H9 (cell line): ENCODE measurements around the gene CHCHD3. TPM values are rescaled to one million over a fixed set of nuclear protein-coding genes. Genes with fewer than 3 reads are reported as not detected.

Source experiments
- DNase-seq: peaks from one replicate; pipeline ENCODE4 v3.0.0-alpha.2; 2017
- H2AFZ ChIP-seq: one replicate; pipeline ENCODE4 v1.6.1; 2013; ENCODE audit warnings: mild to moderate bottlenecking, low read length, control low read depth, moderate library complexity
- H2AK5ac ChIP-seq: 2 replicates; pipeline ENCODE4 v1.6.1; 2013; ENCODE audit warnings: low read length, control low read depth, mixed read lengths; ENCODE audit not compliant: insufficient read length
- H2BK120ac ChIP-seq: one replicate; pipeline ENCODE4 v1.6.1; 2013; ENCODE audit warnings: low read depth, mild to moderate bottlenecking, low read length, control low read depth, inconsistent platforms; ENCODE audit not compliant: poor library complexity, severe bottlenecking
- H2BK12ac ChIP-seq: 2 replicates; pipeline ENCODE4 v1.6.1; 2013; ENCODE audit warnings: low read length, control low read depth, mixed read lengths, low read depth; ENCODE audit not compliant: insufficient read length
- H2BK15ac ChIP-seq: 2 replicates; pipeline ENCODE4 v1.6.1; 2013; ENCODE audit warnings: low read depth, low read length, control low read depth
- H2BK20ac ChIP-seq: one replicate; pipeline ENCODE4 v1.6.1; 2013; ENCODE audit warnings: low read depth, mild to moderate bottlenecking, low read length, control low read depth, inconsistent platforms; ENCODE audit not compliant: poor library complexity, severe bottlenecking
- H2BK5ac ChIP-seq: 2 replicates; pipeline ENCODE4 v1.6.1; 2013; ENCODE audit warnings: low read length, control low read depth, mixed read lengths; ENCODE audit not compliant: insufficient read length
- H3K14ac ChIP-seq: 2 replicates; pipeline ENCODE4 v1.6.1; 2013; ENCODE audit warnings: low read length, control low read depth; ENCODE audit not compliant: insufficient read depth
- H3K18ac ChIP-seq: 2 replicates; pipeline ENCODE4 v1.6.1; 2013; ENCODE audit warnings: low read depth, mild to moderate bottlenecking, mixed read lengths, low read length, control low read depth; ENCODE audit not compliant: insufficient read length
- H3K23ac ChIP-seq: 2 replicates; pipeline ENCODE4 v1.6.1; 2013; ENCODE audit warnings: low read length, control low read depth, mixed read lengths, low read depth; ENCODE audit not compliant: insufficient read length
- H3K23me2 ChIP-seq: 2 replicates; pipeline ENCODE4 v1.6.1; 2013; ENCODE audit warnings: low read depth, mild to moderate bottlenecking, mixed read lengths, low read length, control low read depth; ENCODE audit not compliant: insufficient read length, poor library complexity, severe bottlenecking
- H3K27ac ChIP-seq: 2 replicates; pipeline ENCODE4 v1.5.1; 2013; ENCODE audit warnings: low read length, control low read depth, mixed read lengths, low read depth; ENCODE audit not compliant: insufficient read length
- H3K27me3 ChIP-seq: 2 replicates; pipeline ENCODE4 v1.6.1; 2013; ENCODE audit warnings: low read length, control low read depth, inconsistent platforms; ENCODE audit not compliant: insufficient read depth
- H3K4ac ChIP-seq: 2 replicates; pipeline ENCODE4 v1.6.1; 2013; ENCODE audit warnings: low read depth, mild to moderate bottlenecking, control low read depth, inconsistent platforms, low read length, moderate library complexity
- H3K4me1 ChIP-seq: 2 replicates; pipeline ENCODE4 v1.6.1; 2013; ENCODE audit warnings: low read length, control low read depth, inconsistent platforms; ENCODE audit not compliant: insufficient read depth
- H3K4me2 ChIP-seq: 2 replicates; pipeline ENCODE4 v1.6.1; 2013; ENCODE audit warnings: low read length, control low read depth, mixed read lengths; ENCODE audit not compliant: insufficient read length, insufficient read depth
- H3K56ac ChIP-seq: 2 replicates; pipeline ENCODE4 v1.6.1; 2013; ENCODE audit warnings: low read depth, mild to moderate bottlenecking, mixed read lengths, low read length, control low read depth; ENCODE audit not compliant: insufficient read length
- H3K79me1 ChIP-seq: 2 replicates; pipeline ENCODE4 v1.6.1; 2013; ENCODE audit warnings: low read depth, mild to moderate bottlenecking, moderate library complexity, low read length, control low read depth, inconsistent platforms; ENCODE audit not compliant: insufficient read depth, poor library complexity, severe bottlenecking
- H3K79me2 ChIP-seq: 2 replicates; pipeline ENCODE4 v1.6.1; 2013; ENCODE audit warnings: low read length, control low read depth, inconsistent platforms; ENCODE audit not compliant: insufficient read depth
- H3K9ac ChIP-seq: 2 replicates; pipeline ENCODE4 v1.6.1; 2013; ENCODE audit warnings: low read length, control low read depth, mixed read lengths; ENCODE audit not compliant: insufficient read length; ENCODE audit errors: extremely low read depth
- H3K9me3 ChIP-seq: one replicate; pipeline ENCODE4 v1.6.1; 2013; ENCODE audit warnings: low read depth, low read length, inconsistent platforms; ENCODE audit not compliant: control insufficient read depth
- H3T11ph ChIP-seq: one replicate; pipeline ENCODE4 v1.6.1; 2013; ENCODE audit warnings: mild to moderate bottlenecking, low read length, control low read depth, inconsistent platforms
- H4K20me1 ChIP-seq: one replicate; pipeline ENCODE4 v1.6.1; 2013; ENCODE audit not compliant: control insufficient read depth, insufficient read length, insufficient read depth
- H4K5ac ChIP-seq: 2 replicates; pipeline ENCODE4 v1.6.1; 2013; ENCODE audit warnings: low read depth, mild to moderate bottlenecking, mixed read lengths, low read length, control low read depth; ENCODE audit not compliant: insufficient read length
- H4K8ac ChIP-seq: replicated peaks from 2 replicates; pipeline ENCODE4 v1.6.1; 2013; ENCODE audit warnings: low read length, control low read depth, mixed read lengths, low read depth; ENCODE audit not compliant: insufficient read length
- H4K91ac ChIP-seq: 2 replicates; pipeline ENCODE4 v1.6.1; 2013; ENCODE audit warnings: low read depth, mild to moderate bottlenecking, moderate library complexity, mixed read lengths, low read length, control low read depth; ENCODE audit not compliant: insufficient read length
- H3K27ac Mint-ChIP-seq, 3 experiments: 2 replicates in 2 of 3; 3 replicates in 1 of 3; pipeline ENCODE4 v1.8.0; 2020 to 2021; ENCODE audit warnings: mixed read lengths in 3 of 3, mild to moderate bottlenecking in 1 of 3, moderate library complexity in 1 of 3
- H3K27me3 Mint-ChIP-seq: 2 replicates; pipeline ENCODE4 v1.8.0; 2021; ENCODE audit warnings: low read depth, mild to moderate bottlenecking, moderate library complexity, mixed read lengths
- H3K36me3 Mint-ChIP-seq, 3 experiments: 2 replicates in 2 of 3; 3 replicates in 1 of 3; pipeline ENCODE4 v1.8.0; 2020 to 2021; ENCODE audit warnings: low read depth in 3 of 3, mixed read lengths in 3 of 3; ENCODE audit not compliant: insufficient read depth in 1 of 3
- H3K4me1 Mint-ChIP-seq, 2 experiments: 2 replicates each; pipeline ENCODE4 v1.8.0; 2020; ENCODE audit warnings: mixed read lengths in 2 of 2
- H3K4me3 Mint-ChIP-seq, 2 experiments: 2 replicates in 1 of 2; 3 replicates in 1 of 2; pipeline ENCODE4 v1.8.0; 2020 to 2021; ENCODE audit warnings: mild to moderate bottlenecking in 2 of 2, mixed read lengths in 2 of 2, moderate library complexity in 1 of 2
- H3K9me3 Mint-ChIP-seq, 2 experiments: 2 replicates in 1 of 2; 3 replicates in 1 of 2; pipeline ENCODE4 v1.8.0; 2020; ENCODE audit warnings: mild to moderate bottlenecking in 2 of 2, mixed read lengths in 2 of 2, moderate library complexity in 1 of 2
- CTCF ChIP-seq: fragments of 200-600 bp; sonication (generic); conservative IDR thresholded peaks from 3 replicates; pipeline ENCODE4 v1.8.0; 2021; ENCODE audit warnings: antibody characterized with exemption, mild to moderate bottlenecking
- whole genome bisulfite sequencing: extraction: QIAGEN DNeasy Blood & Tissue Kit; methylation state at CpG from one replicate; pipeline ENCODE4 v1.1.7; 2013; ENCODE audit warnings: missing lambda C conversion rate, low lambda C conversion rate, mixed read lengths; ENCODE audit not compliant: insufficient read length; ENCODE audit errors: extremely low coverage; 5-methylcytosine and 5-hydroxymethylcytosine counted together
- total RNA-seq: library from RNA; stranded (reverse); gene quantifications from 2 replicates; pipeline ENCODE4 v1.2.1, GENCODE V29; 2021

The CHCHD3 gene
- total RNA-seq, 1 experiment from 2014 or later = 104 TPM

- no peak overlapping the region for H4K8ac ChIP-seq
- no peak overlapping the region for H2BK15ac ChIP-seq
- no peak overlapping the region for H3K23ac ChIP-seq
- H3K79me1 ChIP-seq = no peaks in the 10 kb centered on the region
- no peak for DNase-seq
- no peak overlapping the region for H2AFZ ChIP-seq
- H4K20me1 ChIP-seq = no peaks in the 10 kb centered on the region
- H2AK5ac ChIP-seq = no peak overlapping the region
- Mint-ChIP-seq H3K27me3 (no peaks in the 10 kb centered on the region), H3K4me3 (no peak overlapping the region), H3K36me3 (peaks cover 0 to 21% (median 16%) of the 10 kb centered on the region in 3 experiments; a peak in 6 of 7 replicates), H3K9me3 (peaks cover 0 to 9% of the 10 kb centered on the region in 2 experiments; a peak in 4 of 5 replicates), H3K27ac (no peak overlapping the region), H3K4me1 (peaks cover 5% of the 10 kb centered on the region in 2 experiments; a peak in 1 of 4 replicates)
- H2BK20ac ChIP-seq = no peak overlapping the region
- no peak for TF ChIP-seq CTCF
- H3K56ac ChIP-seq = no peak overlapping the region
- no peak overlapping the region for H4K5ac ChIP-seq
- H3K9me3 ChIP-seq = no peaks in the 10 kb centered on the region
- no peak overlapping the region for H3K27ac ChIP-seq
- WGBS = no CpG with 5 or more reads among the region's 2 CpGs
- H3K14ac ChIP-seq = no peak overlapping the region
- no peaks in the 10 kb centered on the region for H3K79me2 ChIP-seq
- H4K91ac ChIP-seq = no peak overlapping the region
- no peak overlapping the region for H3T11ph ChIP-seq
- no peak overlapping the region for H2BK120ac ChIP-seq
- no peaks in the 10 kb centered on the region for H3K27me3 ChIP-seq
- 0 out of 2 replicates have a peak, but pooled peaks cover 3% of the 10 kb centered on the region for H3K4me1 ChIP-seq
- no peak overlapping the region for H3K9ac ChIP-seq
- H3K23me2 ChIP-seq = no peaks in the 10 kb centered on the region
- no peak overlapping the region for H2BK5ac ChIP-seq
- no peak overlapping the region for H2BK12ac ChIP-seq
- H3K4me2 ChIP-seq = no peak overlapping the region
- no peak overlapping the region for H3K4ac ChIP-seq
- no peak overlapping the region for H3K18ac ChIP-seq
These were observed 215.8 kb downstream of the CHCHD3 start for GRCh38 chr7:132866144-132866531.
